ENCODE results near the gene ERCC6L2.

Gene ERCC6L2

DNA sequence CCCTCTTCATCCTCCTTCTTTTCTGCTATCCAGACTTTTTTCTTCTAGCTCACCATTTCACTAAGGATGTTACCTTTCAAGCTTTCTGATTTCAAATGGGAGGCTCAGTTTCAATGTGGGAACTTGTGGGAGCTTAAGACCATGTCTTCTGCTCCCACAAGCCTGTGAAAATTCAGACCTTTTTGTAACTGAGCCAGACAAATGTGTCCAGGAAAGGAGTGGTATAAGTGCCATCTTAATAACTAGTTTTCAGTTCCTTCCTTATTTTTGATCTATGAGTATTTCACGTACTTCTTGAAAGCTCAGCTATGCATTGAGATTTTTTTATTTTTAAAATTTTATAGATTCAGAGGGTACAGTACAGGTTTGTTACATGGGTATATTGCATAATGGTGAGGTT is 4.6 kb upstream of the ERCC6L2 start:
- DNase-seq = no peak

GRCh38 chr9:95874303-95874988 is 1.0 kb upstream of the ERCC6L2 start:
- DNase-seq = no peak

GRCh38 chr9:95874989-95875304 is 544 bp upstream of the ERCC6L2 start:
- no peak for DNase-seq

DNA sequence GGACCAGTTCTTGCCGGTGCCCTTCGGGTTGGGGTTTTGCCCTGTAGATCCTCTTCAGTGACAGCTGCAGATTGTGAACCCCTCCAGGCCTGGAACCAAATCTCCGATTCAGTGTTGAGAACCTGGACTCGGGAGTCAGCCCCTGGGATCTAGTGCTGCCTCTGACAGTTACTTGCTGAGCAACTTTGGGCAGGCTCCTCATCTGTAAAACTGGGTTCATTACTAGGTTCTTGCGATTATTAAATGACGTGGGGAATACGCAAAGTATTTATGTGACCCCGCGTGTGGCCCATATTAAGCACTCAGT is 600 bp downstream of the ERCC6L2 start:
- no peak for DNase-seq

GRCh38 chr9:95876595-95876994 is 1.1 kb downstream of the ERCC6L2 start:
- DNase-seq = no peak

DNA sequence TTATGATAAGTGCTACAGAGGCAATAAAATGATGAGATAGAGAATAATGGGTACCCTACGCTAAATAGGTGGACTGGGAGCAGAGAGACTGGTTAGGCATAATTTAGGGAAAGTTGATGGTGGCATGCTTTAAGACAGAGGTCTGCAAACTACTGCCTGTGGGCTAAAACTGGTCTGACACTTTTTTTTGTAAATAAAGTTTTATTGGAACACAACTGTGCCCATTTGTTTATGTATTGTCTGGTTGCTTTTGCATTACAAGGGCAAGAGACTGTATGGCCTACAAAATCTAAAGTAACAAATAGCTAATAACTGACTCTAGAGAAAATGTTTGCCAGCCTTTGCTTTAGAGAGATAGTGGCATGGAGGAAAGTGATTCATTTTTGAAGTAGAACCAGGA is 2.5 kb downstream of the ERCC6L2 start:
- no peak for DNase-seq

DNA sequence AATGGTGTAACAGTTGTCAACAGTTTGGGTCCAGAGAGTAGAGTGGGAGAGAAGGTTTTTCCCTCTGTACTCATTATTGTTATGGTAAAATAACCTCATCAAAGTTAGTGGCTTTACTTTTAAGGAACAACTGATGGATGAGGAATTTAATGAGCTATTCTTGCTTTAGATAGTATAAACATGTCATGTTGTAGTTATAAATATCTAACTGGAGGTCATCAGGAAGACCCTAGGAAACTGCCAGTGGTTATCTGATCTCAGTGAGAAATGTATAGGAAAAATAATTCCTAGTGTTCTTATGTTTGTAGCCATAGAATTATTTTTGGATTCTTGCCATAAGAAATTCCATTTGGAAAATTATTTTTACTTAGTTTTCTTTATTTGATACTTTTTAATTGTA is 4.1 kb downstream of the ERCC6L2 start:
- no peak for DNase-seq

GRCh38 chr9:95880021-95880690 is 4.7 kb downstream of the ERCC6L2 start:
- no peak for DNase-seq

DNA sequence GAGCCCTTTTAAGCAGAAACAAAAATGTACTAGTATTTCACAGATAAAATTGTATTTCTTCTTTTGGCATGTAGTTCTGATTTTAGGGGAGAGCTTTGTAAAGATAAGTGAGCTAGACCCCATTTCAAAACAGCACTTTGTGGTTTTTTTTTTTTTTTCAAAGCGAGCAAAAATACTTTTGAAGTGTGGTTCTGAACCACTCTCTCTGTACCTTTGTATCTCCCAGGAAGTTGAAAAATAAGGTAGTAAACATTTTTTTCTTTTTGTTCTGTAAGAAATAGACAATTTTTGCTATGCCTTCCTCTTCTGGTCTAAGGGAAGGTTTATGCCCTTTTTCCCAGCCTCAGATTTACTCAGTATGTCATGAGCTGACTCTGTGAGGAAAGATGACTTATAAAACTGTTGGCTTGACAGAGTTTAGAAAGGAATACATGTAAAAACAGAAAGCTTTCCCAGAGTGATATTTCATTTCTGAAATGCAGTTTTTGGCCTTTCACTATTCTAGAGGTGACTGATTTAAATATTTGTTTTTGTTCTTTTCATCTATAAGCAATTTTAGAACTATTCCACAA is 12.5 kb downstream of the ERCC6L2 start:
- no peak for DNase-seq

DNA sequence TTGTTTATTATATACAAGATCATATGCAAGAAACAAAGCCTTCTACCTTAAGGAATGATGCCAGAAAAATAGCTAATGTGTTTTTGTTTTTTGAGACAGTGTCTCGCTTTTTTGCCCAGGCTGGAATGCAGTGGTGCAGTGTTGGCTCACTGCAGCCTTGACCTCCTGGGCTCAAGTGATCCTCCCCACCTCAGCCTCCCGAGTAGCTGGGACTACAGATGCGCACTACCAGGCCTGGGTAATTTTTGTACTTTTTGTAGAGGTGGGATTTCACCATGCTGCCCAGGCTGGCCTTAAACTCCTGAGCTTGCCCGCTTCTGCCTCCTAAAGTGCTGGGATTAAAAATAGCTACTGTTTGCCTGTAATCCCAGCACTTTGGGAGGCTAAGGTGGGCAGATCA is 15.1 kb downstream of the ERCC6L2 start:
- DNase-seq = no peak

DNA sequence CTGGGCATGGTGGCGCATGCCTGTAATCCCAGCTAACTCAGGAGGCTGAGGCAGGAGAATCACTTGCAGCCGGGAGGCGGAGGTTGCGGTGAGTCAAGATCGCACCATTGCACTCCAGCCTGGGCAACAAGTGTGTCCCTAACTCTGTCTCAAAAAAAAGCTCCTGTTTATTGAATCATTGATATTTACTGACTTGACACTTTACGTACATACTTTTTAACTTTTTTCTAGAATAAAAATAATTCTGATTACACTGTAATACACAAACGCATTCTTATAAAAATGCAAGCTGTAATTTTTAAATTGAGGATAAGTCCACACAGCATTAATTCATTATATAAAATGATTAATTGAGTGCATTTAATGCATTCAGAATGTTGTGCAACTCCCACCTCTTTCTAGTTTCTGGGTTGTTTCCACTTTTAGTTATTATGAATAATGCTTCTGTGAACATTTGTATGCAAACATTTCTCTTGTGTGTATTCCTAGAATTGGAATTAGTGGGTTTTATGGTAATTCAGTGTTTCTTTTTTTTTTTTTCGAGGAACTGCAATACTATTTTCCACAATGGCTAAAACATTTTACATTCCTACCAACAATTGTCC is 15.7 kb downstream of the ERCC6L2 start:
- no peak for DNase-seq

DNA sequence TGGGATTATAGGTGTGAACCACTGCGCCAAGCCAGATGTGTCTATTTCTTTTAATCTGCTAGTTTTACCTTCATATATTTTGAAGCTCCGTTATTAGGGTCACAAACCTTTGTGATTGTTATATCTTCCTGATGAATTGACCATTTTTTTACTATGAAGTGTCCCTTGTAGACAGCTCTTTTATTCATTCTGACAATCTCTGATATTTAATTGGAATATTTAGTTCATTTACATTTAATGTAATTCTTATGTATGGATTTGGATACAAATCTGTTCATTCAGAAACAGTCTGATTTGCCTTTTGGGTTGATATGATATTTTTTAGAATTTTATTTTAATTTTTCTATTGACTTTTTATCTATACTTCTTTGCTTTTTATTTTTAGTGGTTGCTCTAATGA is 17.2 kb downstream of the ERCC6L2 start:
- DNase-seq = no peak

- no peak for DNase-seq
These were observed 21.1 kb downstream of the ERCC6L2 start for GRCh38 chr9:95896580-95896979.

DNA sequence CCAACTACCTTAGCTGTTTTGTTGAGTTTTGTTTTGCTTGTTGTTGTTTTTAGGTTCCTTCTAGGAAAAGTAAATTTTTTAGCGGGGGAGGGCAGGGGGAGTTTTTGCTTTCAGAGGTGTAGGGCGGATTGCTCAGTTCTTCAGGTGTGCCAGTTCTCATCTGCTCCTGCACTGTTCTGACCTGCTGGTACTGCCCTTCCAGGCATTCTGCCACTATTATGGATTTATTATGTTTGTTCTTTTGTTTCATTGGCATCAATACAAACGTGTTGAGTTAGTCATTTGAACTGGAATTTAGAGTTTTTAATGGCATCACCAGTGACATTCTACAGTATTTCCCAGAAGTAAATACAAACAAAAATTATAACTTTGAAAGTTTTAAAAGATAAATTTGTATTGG is 26.0 kb downstream of the ERCC6L2 start:
- peak; percentile 76 for DNase-seq

DNA sequence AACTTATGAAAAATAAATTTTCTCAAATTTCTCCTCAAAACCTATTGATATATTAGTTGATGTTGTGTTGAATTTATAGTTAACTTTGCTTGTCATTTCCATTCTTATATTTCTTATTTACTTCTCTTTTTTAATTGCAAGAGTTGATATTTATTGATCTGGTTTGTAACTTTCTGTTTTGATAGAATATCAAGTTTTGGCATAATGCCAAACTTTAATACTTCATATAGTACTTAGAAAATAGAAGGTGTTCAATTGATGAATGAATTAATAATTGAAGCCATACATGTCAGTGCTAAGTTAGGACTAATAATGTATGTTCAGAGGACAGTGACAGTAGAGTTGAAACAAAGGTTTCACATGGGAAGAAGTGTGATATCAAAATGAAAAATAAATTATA is 27.9 kb downstream of the ERCC6L2 start:
- DNase-seq = no peak

GRCh38 chr9:95907794-95908193 is 32.3 kb downstream of the ERCC6L2 start:
- no peak for DNase-seq

DNA sequence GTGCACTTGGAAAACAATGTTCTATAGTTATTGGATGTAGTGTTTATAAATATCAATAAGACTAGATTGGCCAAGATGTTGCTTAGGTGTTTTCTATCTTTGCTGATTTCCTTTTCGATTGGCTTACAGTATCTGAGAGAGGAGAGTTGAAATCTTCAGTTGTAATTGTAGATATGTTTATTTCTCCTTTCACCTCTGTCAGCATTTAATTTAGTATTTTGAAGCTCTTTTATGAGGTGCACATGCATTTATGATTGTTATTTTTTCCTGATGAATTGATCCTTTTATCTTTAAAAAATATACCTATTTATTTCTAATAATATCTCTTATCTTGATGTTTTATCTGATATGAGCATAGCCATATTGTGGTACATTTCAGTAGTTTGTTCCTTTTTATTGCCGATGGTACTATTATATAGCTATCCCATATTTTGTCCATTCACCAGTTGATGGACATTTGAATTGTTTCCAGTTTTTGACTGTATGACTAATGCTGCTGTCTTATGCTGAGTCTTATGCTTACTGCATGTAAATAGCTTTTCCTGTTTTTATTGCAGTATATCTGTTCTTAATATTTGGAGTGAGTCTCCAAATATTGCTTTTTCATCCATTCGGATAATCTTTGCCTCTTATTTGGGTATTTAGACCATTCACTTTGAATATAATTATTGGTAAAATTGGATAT is 34.7 kb downstream of the ERCC6L2 start:
- DNase-seq = no peak

DNA sequence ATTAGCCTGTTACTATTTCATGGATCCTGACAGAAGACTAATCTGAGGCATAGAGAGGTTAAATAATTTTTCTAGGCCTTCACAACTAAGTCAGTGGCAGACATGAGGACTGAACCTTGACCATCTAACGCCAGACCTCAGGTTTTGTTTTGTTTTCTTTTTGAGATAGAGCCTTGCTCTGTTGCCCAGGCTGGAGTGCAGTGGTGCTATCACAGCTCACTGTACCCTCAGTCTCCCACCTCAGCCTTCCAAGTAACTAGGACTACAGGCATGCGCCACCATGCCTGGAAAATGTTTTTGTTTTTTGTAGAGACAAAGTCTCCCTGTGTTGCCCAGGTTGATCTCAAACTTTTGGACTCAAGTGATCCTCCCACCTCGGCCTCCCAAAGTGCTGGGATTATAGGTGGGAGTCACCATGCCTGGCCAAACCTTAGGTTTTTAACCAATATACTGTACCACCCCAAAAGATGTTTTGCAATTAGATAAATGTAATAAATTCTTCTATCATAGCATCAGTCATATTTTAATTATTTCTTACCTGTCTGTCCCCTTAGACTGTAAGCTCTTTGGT is 35.4 kb downstream of the ERCC6L2 start:
- DNase-seq = no peak

GRCh38 chr9:95912773-95913172 is 37.3 kb downstream of the ERCC6L2 start:
- DNase-seq = no peak

DNA sequence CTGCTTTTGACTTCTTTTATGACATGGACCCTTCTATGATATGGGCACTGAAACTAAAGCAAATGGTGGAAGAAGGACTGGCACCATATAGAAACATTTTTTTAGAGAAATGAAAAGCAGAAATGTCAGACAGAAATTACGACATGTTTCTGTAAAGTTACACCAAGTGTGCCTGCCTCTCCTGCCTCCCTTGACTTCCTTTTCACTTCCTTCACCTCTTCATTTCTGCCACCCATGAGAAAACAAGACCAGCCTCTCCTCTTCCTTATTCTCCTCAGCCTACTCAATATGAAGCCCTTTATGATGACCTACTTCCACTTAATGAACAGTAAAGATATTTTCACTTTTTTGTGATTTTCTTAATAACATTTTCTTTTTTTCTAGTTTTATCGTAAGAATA is 44.5 kb downstream of the ERCC6L2 start:
- no peak for DNase-seq

- no peak for DNase-seq
These were observed 48.3 kb downstream of the ERCC6L2 start for GRCh38 chr9:95923794-95924193.

DNA sequence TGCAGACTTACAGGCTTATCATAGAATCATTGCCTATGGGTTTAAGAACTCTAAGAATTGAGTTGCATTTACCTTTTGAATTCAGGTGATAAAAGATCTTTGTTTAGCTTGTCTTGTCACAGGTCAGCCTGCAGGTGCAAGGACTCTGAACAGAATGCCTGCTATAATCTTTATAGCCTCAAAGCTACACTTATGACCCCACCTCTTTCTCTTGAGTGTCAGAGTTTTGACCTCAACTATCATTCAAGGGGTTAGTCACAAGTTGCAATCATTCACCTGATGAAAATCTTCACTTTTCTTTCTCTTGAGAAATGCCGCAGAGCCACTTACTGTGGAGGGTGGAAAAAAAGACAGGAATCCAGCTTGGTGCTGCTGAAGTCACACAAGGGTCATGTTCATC is 49.5 kb downstream of the ERCC6L2 start:
- DNase-seq = no peak

GRCh38 chr9:95927271-95928004 is 51.9 kb downstream of the ERCC6L2 start:
- no peak for DNase-seq
